NCI-H187 treated with DMSO at 0.1 percent for 48 hours (cell line): Measurements from ENCODE around the gene HAPLN2.

Experiments used
- DNase-seq: peaks from one replicate; lab custom pipeline; 2025; lab: John Stamatoyannopoulos, UW

Gene HAPLN2

GRCh38 chr1:156663178-156663577, 44.0 kb downstream of the HAPLN2 start:
- no peak for DNase-seq

- DNase-seq = no peak
Observed at GRCh38 chr1:156664046-156664766, 45.0 kb downstream of the HAPLN2 start.

- peak; percentile 31 for DNase-seq
Observed at GRCh38 chr1:156664767-156665411, 45.7 kb downstream of the HAPLN2 start.

GRCh38 chr1:156665539-156665938, 46.3 kb downstream of the HAPLN2 start:
- DNase-seq = no peak

GRCh38 chr1:156666862-156667609, 47.8 kb downstream of the HAPLN2 start:
- no peak for DNase-seq

- no peak for DNase-seq
Observed at GRCh38 chr1:156667610-156667967, 48.4 kb downstream of the HAPLN2 start.

- no peak for DNase-seq
Observed at GRCh38 chr1:156667968-156668709, 48.9 kb downstream of the HAPLN2 start.

- no peak for DNase-seq
Observed at GRCh38 chr1:156668801-156669637, 49.8 kb downstream of the HAPLN2 start.

GRCh38 chr1:156669794-156670193, 50.6 kb downstream of the HAPLN2 start:
- DNase-seq = no peak

GRCh38 chr1:156670359-156670758, 51.1 kb downstream of the HAPLN2 start:
- no peak for DNase-seq

- no peak for DNase-seq
Observed at GRCh38 chr1:156670791-156671190, 51.6 kb downstream of the HAPLN2 start.

GRCh38 chr1:156671804-156672203, 52.6 kb downstream of the HAPLN2 start:
- no peak for DNase-seq

- no peak for DNase-seq
Observed at GRCh38 chr1:156673387-156674121, 54.3 kb downstream of the HAPLN2 start.
